CD14-positive monocyte (primary cell): ENCODE data around the gene PRXL2B. TPM values are rescaled to one million over a fixed set of nuclear protein-coding genes. Genes with fewer than 3 reads are reported as not detected.
A peak's percentile ranks its signal among the peaks of the same experiment; 100 is the strongest.

Experiments used
- DNase-seq, 3 donors: peaks; one replicate each; pipeline ENCODE4 v3.0.0-alpha.2; 2011 to 2022
- H2AFZ ChIP-seq: 2 replicates; pipeline ENCODE4 v1.6.0; 2012; ENCODE audit warnings: mild to moderate bottlenecking, low read depth, low read length, inconsistent platforms; ENCODE audit not compliant: insufficient read depth, poor library complexity, severe bottlenecking
- H3K27ac ChIP-seq, 2 donors: 1 replicate in 1 of 2; 2 replicates in 1 of 2; pipeline ENCODE4 v1.5.1; 2012 to 2013; ENCODE audit warnings: low read length in 2 of 2, control low read depth in 1 of 2, inconsistent platforms in 1 of 2, low read depth in 1 of 2, mild to moderate bottlenecking in 1 of 2
- H3K27me3 ChIP-seq, 2 donors: one replicate each; pipeline versions ENCODE4 v1.6.0 to v1.6.1; 2011 to 2013; ENCODE audit warnings: low read length in 2 of 2; ENCODE audit not compliant: control insufficient read depth in 2 of 2, insufficient read depth in 2 of 2
- H3K36me3 ChIP-seq, 2 donors: replicated peaks in 1 of 2; 1 replicate in 1 of 2; 2 replicates in 1 of 2; pipeline versions ENCODE4 v1.5.1 to v1.6.1; 2012 to 2013; ENCODE audit warnings: low read length in 2 of 2, control low read depth in 1 of 2, inconsistent platforms in 1 of 2, mild to moderate bottlenecking in 1 of 2; ENCODE audit not compliant: insufficient read depth in 2 of 2, control insufficient read depth in 1 of 2
- H3K4me1 ChIP-seq, 2 donors: 1 replicate in 1 of 2; 2 replicates in 1 of 2; pipeline versions ENCODE4 v1.5.1 to v1.6.1; 2012 to 2013; ENCODE audit warnings: low read length in 2 of 2, control low read depth in 1 of 2, inconsistent platforms in 1 of 2, mild to moderate bottlenecking in 1 of 2, moderate library complexity in 1 of 2; ENCODE audit not compliant: insufficient read depth in 2 of 2, control insufficient read depth in 1 of 2
- H3K4me2 ChIP-seq: replicated peaks from 2 replicates; pipeline ENCODE3; 2012; ENCODE audit warnings: low read length, moderate library complexity, mild to moderate bottlenecking; ENCODE audit not compliant: poor library complexity, severe bottlenecking; ENCODE audit errors: extremely low read depth
- H3K4me3 ChIP-seq, 3 experiments: fragments of 200-600 bp in 1 of 3; sonication (generic) in 1 of 3; replicated peaks in 1 of 3; 1 replicate in 2 of 3; 2 replicates in 1 of 3; pipeline ENCODE4 v1.5.1; 2011 to 2013; ENCODE audit warnings: low read length in 3 of 3, mild to moderate bottlenecking in 3 of 3, control low read depth in 2 of 3, low read depth in 2 of 3, inconsistent platforms in 1 of 3, moderate library complexity in 1 of 3
- H3K79me2 ChIP-seq: 2 replicates; pipeline ENCODE4 v1.6.0; 2012; ENCODE audit warnings: mild to moderate bottlenecking, control low read depth, inconsistent platforms, low read length, moderate library complexity; ENCODE audit not compliant: insufficient read depth
- H3K9ac ChIP-seq: 2 replicates; pipeline ENCODE4 v1.6.0; 2017; ENCODE audit warnings: low read length, mild to moderate bottlenecking; ENCODE audit not compliant: insufficient read depth, poor library complexity, severe bottlenecking
- H3K9me3 ChIP-seq, 2 donors: replicated peaks in 1 of 2; 1 replicate in 1 of 2; 2 replicates in 1 of 2; pipeline versions ENCODE4 v1.5.1 to v1.6.1; 2012 to 2013; ENCODE audit warnings: low read length in 2 of 2, control low read depth in 1 of 2; ENCODE audit not compliant: control insufficient read depth in 1 of 2, insufficient read depth in 1 of 2
- H4K20me1 ChIP-seq: 2 replicates; pipeline ENCODE4 v1.6.0; 2012; ENCODE audit warnings: mild to moderate bottlenecking, low read length, control low read depth, moderate library complexity; ENCODE audit not compliant: insufficient read depth
- H3K27ac Mint-ChIP-seq, 7 donors: one replicate each; pipeline ENCODE4 v1.8.0; 2020; ENCODE audit warnings: mild to moderate bottlenecking in 7 of 7, mixed read lengths in 7 of 7, moderate library complexity in 6 of 7, inconsistent platforms in 2 of 7
- H3K27me3 Mint-ChIP-seq, 3 donors: one replicate each; pipeline ENCODE4 v1.8.0; 2021 to 2022; ENCODE audit warnings: low read depth in 3 of 3, mild to moderate bottlenecking in 3 of 3, mixed read lengths in 3 of 3, moderate library complexity in 3 of 3, inconsistent platforms in 1 of 3
- H3K36me3 Mint-ChIP-seq, 2 donors: one replicate each; pipeline ENCODE4 v1.8.0; 2020; ENCODE audit warnings: mixed read lengths in 2 of 2, inconsistent platforms in 1 of 2, mild to moderate bottlenecking in 1 of 2
- H3K4me1 Mint-ChIP-seq: one replicate; pipeline ENCODE4 v1.8.0; 2020; ENCODE audit warnings: mild to moderate bottlenecking, mixed read lengths
- H3K4me3 Mint-ChIP-seq, 2 donors: one replicate each; pipeline ENCODE4 v1.8.0; 2020; ENCODE audit warnings: mild to moderate bottlenecking in 2 of 2, mixed read lengths in 2 of 2, moderate library complexity in 1 of 2
- H3K9me3 Mint-ChIP-seq, 7 donors: one replicate each; pipeline ENCODE4 v1.8.0; 2020 to 2022; ENCODE audit warnings: mixed read lengths in 7 of 7, mild to moderate bottlenecking in 6 of 7, moderate library complexity in 6 of 7, inconsistent platforms in 2 of 7
- CTCF ChIP-seq: fragments of 200-600 bp; IDR thresholded peaks from one replicate; pipeline ENCODE4 v1.8.0; 2022; ENCODE audit warnings: antibody characterized with exemption, mild to moderate bottlenecking
- WGBS: methylation state at CpG from one replicate; pipeline ENCODE4 v1.1.5; 2013; ENCODE audit warnings: missing lambda C conversion rate; ENCODE audit not compliant: insufficient coverage; 5-methylcytosine and 5-hydroxymethylcytosine counted together
- intact Hi-C, 2 donors: fragments of 100-400 bp; cut with micrococcal nuclease; formaldehyde crosslinking; loops; one replicate each; pipeline versions ENCODE4 v1.15.0 to v1.15.1; 2023
- polyA plus RNA-seq, 3 donors: library from polyadenylated mRNA; depleted of rRNA in 1 of 3; unstranded in 2 of 3; stranded (reverse) in 1 of 3; fragments of 300-500 nt in 2 of 3; fragments of >200 nt in 1 of 3; fragmentation: Illumina TruSeq in 2 of 3; gene quantifications; 1 replicate in 2 of 3; 2 replicates in 1 of 3; pipeline ENCODE4 v1.2.3, GENCODE V29; 2012 to 2021

PRXL2B gene
- polyA plus RNA-seq, 3 donors, result 3.6 to 8.8 (median 6.0) TPM

GRCh38 chr1:2589431-2590232, 3.1 kb downstream of the PRXL2B start:
- WGBS, result 99% methylated on average over 13 of the region's 25 CpGs
- Mint-ChIP-seq H3K27me3 (peaks cover 0 to 29% (median 6%) of the 10 kb centered on the region in 3 donors), H3K4me3 (no peak overlapping the region), H3K36me3 (peaks cover 5 to 6% of the 10 kb centered on the region in 2 donors), H3K27ac (peak overlapping the region in 1 of 7 donors; percentile 5), H3K4me1 (peaks cover 17% of the 10 kb centered on the region), H3K9me3 (peaks cover 0 to 3% (median 0%) of the 10 kb centered on the region in 7 donors)
- H3K27me3 ChIP-seq, result peaks cover 0 to 8% of the 10 kb centered on the region in 2 donors
- no peak overlapping the region for H3K4me2 ChIP-seq
- H4K20me1 ChIP-seq, result no peaks in the 10 kb centered on the region
- DNase-seq, result no peak
- H3K27ac ChIP-seq, result no peak overlapping the region
- no peak overlapping the region for H3K9ac ChIP-seq
- no peak overlapping the region for H2AFZ ChIP-seq
- H3K36me3 ChIP-seq, result peaks cover 0 to 4% of the 10 kb centered on the region in 2 donors
- no peaks in the 10 kb centered on the region for H3K9me3 ChIP-seq
- no peak for TF ChIP-seq CTCF
- H3K4me1 ChIP-seq, result peaks cover 29 to 30% of the 10 kb centered on the region in 2 donors
- intact Hi-C loops, result loop anchor here (5.0 kb wide), 4 partner anchors 53 to 392 kb away; partner anchors contain the start of genes MORN1 (in 1 of the 2), PANK4 (in 1 of the 2) and RER1 (in 1 of the 2)
- no peak overlapping the region for H3K4me3 ChIP-seq
- peaks cover 6% of the 10 kb centered on the region for H3K79me2 ChIP-seq

- Histone ChIP-seq H3K27me3 (peaks cover 0 to 8% of the 10 kb centered on the region in 2 donors), H4K20me1 (no peaks in the 10 kb centered on the region), H3K4me1 (peaks cover 21 to 22% of the 10 kb centered on the region in 2 donors), H3K9me3 (no peaks in the 10 kb centered on the region), H2AFZ (no peak overlapping the region), H3K4me3 (no peak overlapping the region), H3K36me3 (peaks cover 0 to 4% of the 10 kb centered on the region in 2 donors), H3K79me2 (no peaks in the 10 kb centered on the region), H3K9ac (no peak overlapping the region), H3K4me2 (no peak overlapping the region), H3K27ac (no peak overlapping the region)
- Mint-ChIP-seq H3K4me1 (peaks cover 12% of the 10 kb centered on the region), H3K27ac (peak overlapping the region in 1 of 7 donors; percentile 30), H3K36me3 (peaks cover 4 to 6% of the 10 kb centered on the region in 2 donors), H3K9me3 (peaks cover 0 to 3% (median 0%) of the 10 kb centered on the region in 7 donors), H3K27me3 (peaks cover 0 to 31% (median 6%) of the 10 kb centered on the region in 3 donors), H3K4me3 (no peak overlapping the region)
- intact Hi-C loops, result no loop called here
- no peak for TF ChIP-seq CTCF
- DNase-seq, result no peak
- 96% methylated on average over 17 of the region's 31 CpGs for WGBS
These were observed 3.9 kb downstream of the PRXL2B start for GRCh38 chr1:2590233-2591141.
